Retinal pigment epithelial cell (primary cell): Measurements from ENCODE around the gene DRC7.

ENCODE experiments used
- DNase-seq: peaks from one replicate; pipeline ENCODE4 v3.0.0-alpha.2; 2010; ENCODE audit warnings: low read depth
- H3K4me3 ChIP-seq: 2 replicates; pipeline ENCODE4 v1.5.1; 2011; ENCODE audit warnings: mild to moderate bottlenecking, low read length, control low read depth, moderate library complexity
- TF ChIP-seq, protein P1 (sequence below): conservative IDR thresholded peaks from 2 replicates; pipeline ENCODE4 v1.5.1; 2011; ENCODE audit warnings: low read depth, low read length, control low read depth, inconsistent platforms

DRC7 gene

DNA sequence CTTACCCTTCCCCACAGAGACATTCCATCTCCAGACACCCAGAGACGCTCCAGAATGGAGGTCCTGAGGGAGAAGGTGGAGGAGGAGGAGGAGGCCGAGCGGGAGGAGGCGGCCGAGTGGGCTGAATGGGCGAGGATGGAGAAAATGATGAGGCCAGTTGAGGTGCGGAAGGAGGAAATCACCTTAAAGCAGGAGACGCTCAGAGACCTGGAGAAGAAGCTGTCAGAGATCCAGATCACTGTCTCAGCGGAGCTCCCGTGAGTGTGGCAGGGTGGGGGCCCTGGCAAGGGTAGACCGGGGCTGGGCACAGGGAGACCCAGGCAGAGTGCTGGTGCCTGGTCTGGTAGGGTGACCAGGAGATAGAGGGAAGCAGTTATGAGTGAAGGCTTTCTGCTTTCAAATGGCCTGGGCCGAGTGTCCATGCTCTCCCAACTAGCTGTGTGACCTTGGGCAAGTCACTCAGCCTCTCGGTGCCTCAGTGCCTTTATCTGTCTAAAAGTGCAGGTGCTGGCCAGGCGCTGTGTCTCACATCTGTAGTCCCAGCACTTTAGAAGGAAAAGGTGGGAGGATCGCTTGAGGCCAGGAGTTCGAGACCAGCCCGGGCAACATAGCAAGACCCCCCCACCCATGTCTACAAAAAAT, 3.4 kb downstream of the DRC7 start:
- no peak overlapping the region for H3K4me3 ChIP-seq
- TF ChIP-seq, protein P1, sequence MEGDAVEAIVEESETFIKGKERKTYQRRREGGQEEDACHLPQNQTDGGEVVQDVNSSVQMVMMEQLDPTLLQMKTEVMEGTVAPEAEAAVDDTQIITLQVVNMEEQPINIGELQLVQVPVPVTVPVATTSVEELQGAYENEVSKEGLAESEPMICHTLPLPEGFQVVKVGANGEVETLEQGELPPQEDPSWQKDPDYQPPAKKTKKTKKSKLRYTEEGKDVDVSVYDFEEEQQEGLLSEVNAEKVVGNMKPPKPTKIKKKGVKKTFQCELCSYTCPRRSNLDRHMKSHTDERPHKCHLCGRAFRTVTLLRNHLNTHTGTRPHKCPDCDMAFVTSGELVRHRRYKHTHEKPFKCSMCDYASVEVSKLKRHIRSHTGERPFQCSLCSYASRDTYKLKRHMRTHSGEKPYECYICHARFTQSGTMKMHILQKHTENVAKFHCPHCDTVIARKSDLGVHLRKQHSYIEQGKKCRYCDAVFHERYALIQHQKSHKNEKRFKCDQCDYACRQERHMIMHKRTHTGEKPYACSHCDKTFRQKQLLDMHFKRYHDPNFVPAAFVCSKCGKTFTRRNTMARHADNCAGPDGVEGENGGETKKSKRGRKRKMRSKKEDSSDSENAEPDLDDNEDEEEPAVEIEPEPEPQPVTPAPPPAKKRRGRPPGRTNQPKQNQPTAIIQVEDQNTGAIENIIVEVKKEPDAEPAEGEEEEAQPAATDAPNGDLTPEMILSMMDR = no peak
- DNase-seq = no peak

DNA sequence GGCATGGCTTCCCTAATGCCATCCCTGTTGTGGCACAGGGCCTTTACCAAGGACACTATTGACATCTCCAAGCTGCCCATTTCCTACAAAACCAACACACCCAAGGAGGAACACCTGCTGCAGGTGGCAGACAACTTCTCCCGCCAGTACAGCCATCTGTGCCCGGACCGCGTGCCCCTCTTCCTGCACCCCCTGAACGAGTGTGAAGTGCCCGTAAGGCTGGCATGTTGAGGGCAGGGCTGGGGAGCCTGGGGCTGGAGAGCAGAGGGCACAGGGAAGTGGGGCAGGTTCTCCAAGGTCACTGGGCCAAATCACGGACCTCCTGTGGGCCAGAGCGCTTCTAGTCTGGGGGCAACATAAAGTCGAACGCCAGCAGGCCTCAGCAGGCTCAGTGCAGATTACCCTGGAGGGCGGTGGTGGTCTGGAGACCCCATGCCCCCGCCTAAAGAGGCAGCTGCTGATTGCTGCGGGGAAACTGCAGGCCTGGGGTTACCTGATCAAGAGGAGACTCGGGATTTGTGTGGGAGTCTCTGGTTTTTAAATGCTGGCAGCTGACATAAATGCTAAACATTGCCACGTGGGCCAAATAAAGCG, 4.3 kb downstream of the DRC7 start:
- no peak for DNase-seq
- no peak overlapping the region for H3K4me3 ChIP-seq
- TF ChIP-seq, protein P1 = no peak

DNA sequence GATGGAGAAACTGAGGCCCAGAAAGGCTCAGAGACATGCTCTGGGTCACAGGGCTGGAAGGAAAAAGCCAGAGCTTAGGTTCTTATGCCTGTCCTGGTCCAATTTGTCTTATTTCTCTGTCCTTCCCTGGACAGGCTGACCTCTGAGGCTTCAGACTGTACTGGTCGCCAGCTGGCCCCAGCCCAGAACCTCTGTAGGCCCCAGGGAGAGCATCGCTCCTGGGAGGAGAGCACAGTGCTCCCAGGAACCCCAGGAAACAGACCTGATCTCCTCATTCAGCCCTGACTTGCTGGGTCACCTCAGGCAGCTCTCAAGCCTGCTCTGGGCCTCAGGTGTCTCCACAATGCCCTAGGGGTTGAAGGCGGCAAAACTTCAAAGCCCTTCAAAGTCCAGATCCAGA, 4.9 kb downstream of the DRC7 start:
- TF ChIP-seq, protein P1 = no peak
- DNase-seq = no peak
- no peak overlapping the region for H3K4me3 ChIP-seq

DNA sequence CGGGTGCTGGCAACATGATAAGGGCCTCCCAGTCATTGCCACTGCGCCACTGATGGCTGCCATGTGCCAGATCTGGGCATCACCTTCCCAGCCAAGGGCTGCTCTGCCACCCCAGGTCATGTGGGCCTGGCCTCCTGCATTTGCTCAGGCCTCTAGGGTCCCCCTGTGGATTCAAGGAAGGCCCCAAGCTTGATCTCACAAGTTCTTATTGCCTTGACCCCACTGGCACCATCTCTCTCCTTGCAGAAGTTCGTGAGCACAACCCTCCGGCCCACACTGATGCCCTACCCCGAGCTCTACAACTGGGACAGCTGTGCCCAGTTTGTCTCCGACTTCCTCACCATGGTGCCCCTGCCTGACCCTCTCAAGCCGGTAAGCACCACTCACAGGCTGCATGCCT, 5.3 kb downstream of the DRC7 start:
- TF ChIP-seq, protein P1 = no peak
- DNase-seq = no peak
- H3K4me3 ChIP-seq = no peak overlapping the region

DNA sequence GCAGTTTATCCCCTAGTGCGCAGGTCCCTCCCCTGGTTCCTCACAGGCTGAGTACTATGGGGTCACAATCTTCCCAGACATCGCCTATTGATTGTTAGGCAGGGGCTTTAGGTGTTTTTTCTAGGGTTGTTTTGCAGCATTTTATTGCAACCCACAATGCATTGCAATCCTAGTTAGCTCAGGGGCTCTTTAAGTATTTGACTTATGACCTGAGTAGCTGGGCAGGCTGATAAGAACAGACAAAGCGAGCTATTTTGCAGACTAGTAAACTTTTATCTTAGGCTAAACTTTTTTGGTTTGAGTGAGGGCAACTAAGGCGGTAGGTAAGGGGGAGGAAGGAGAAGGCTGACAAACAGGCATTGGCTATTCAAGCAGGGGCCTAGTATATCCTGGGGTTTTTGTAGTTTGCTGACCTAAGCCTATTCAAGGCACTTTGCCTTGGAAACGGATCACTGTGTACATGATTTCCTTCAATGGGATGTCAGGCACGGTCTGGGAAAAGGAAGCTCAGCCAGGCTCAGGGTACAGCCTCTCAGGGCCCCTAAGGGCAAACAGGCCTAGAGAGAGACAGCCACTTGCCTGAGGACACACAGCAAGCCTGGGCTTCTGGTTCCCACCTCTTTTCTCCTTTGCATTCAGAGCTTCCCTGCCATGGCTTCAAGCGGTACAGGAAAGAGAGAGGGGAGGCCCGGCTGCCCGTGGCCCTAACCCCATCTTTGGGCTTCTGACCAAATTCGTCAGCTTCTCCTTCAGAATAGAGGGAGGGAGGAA, 6.4 kb downstream of the DRC7 start:
- TF ChIP-seq, protein P1 = no peak
- H3K4me3 ChIP-seq = no peak overlapping the region
- DNase-seq = no peak

DNA sequence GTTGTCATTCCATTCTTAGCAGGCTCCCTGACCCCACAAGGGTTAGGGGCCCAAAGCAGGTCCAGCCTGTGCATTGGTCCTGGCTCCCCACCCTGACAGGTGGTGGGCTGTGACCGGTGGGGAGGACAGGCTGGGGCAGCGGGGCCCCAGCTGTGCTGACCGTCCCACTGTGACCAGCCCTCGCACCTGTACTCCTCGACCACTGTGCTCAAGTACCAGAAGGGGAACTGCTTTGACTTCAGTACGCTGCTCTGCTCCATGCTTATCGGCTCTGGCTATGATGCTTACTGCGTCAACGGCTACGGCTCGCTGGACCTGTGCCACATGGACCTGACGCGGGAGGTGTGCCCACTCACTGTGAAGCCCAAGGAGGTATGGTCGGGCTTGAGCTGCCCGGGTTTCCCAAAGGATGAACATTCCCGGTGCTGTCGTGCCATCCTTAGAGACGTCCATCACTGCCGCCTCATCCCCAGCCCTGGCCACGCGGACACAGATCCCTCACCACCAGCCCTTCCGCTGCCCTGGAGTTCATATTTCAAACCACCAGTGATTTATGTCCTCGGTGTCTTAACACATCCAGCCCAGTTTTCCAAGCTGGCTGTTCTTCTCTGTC, 7.3 kb downstream of the DRC7 start:
- no peak overlapping the region for H3K4me3 ChIP-seq
- TF ChIP-seq, protein P1 = no peak
- DNase-seq = no peak
